Progenitor cell of endocrine pancreas (in vitro differentiated cells): ENCODE measurements around the gene NUDT16L1. TPM values are rescaled to one million over a fixed set of nuclear protein-coding genes. Genes with fewer than 3 reads are reported as not detected.

Source experiments
- DNase-seq: peaks from one replicate; pipeline ENCODE4 v3.0.0; 2021; ENCODE audit warnings: low spot score; ENCODE audit not compliant: unreplicated experiment
- H3K27ac Mint-ChIP-seq: 2 replicates; pipeline ENCODE4 v1.8.0; 2021; ENCODE audit warnings: mild to moderate bottlenecking, moderate library complexity, mixed read lengths
- H3K27me3 Mint-ChIP-seq: 2 replicates; pipeline ENCODE4 v1.8.0; 2021; ENCODE audit warnings: mixed read lengths
- H3K36me3 Mint-ChIP-seq: 2 replicates; pipeline ENCODE4 v1.8.0; 2022; ENCODE audit warnings: mixed read lengths; ENCODE audit not compliant: insufficient read depth
- H3K4me1 Mint-ChIP-seq: 2 replicates; pipeline ENCODE4 v1.8.0; 2021; ENCODE audit warnings: low read depth, mixed read lengths
- H3K4me3 Mint-ChIP-seq: 2 replicates; pipeline ENCODE4 v1.8.0; 2021; ENCODE audit warnings: low read depth, mild to moderate bottlenecking, moderate library complexity, mixed read lengths
- H3K9me3 Mint-ChIP-seq: 2 replicates; pipeline ENCODE4 v1.8.0; 2021; ENCODE audit warnings: low read depth, mixed read lengths
- CTCF ChIP-seq: fragments of 200-600 bp; sonication (generic); IDR thresholded peaks from one replicate; pipeline ENCODE4 v1.5.0; 2021; ENCODE audit warnings: antibody characterized with exemption, mild to moderate bottlenecking; ENCODE audit not compliant: unreplicated experiment
- total RNA-seq: library from RNA; stranded (reverse); gene quantifications from 2 replicates; pipeline ENCODE4 v1.2.1, GENCODE V29; 2021

The NUDT16L1 gene
- total RNA-seq, 1 donor from 2014 or later = 41.8 TPM

- H3K4me1 Mint-ChIP-seq = peaks cover 4% of the 10 kb centered on the region
- H3K27ac Mint-ChIP-seq = no peak overlapping the region
- TF ChIP-seq CTCF = no peak
- peaks cover 5% of the 10 kb centered on the region for H3K36me3 Mint-ChIP-seq
- no peak for DNase-seq
- no peak overlapping the region for H3K4me3 Mint-ChIP-seq
- H3K9me3 Mint-ChIP-seq = no peaks in the 10 kb centered on the region
- no peaks in the 10 kb centered on the region for H3K27me3 Mint-ChIP-seq
Observed at GRCh38 chr16:4666537-4667202, 26.7 kb upstream of the NUDT16L1 start.

GRCh38 chr16:4667203-4667963 is 26.0 kb upstream of the NUDT16L1 start:
- H3K36me3 Mint-ChIP-seq = peaks cover 7% of the 10 kb centered on the region
- peak overlapping the region; percentile 57 for H3K27ac Mint-ChIP-seq
- H3K27me3 Mint-ChIP-seq = no peaks in the 10 kb centered on the region
- no peak for TF ChIP-seq CTCF
- DNase-seq = no peak
- peaks cover 4% of the 10 kb centered on the region for H3K4me1 Mint-ChIP-seq
- no peak overlapping the region for H3K4me3 Mint-ChIP-seq
- H3K9me3 Mint-ChIP-seq = no peaks in the 10 kb centered on the region

- Mint-ChIP-seq H3K36me3 (peaks cover 7% of the 10 kb centered on the region), H3K27ac (no peak overlapping the region), H3K4me3 (no peak overlapping the region), H3K27me3 (no peaks in the 10 kb centered on the region), H3K4me1 (peaks cover 4% of the 10 kb centered on the region), H3K9me3 (no peaks in the 10 kb centered on the region)
- no peak for TF ChIP-seq CTCF
- DNase-seq = no peak
Observed at GRCh38 chr16:4668313-4668960, 24.9 kb upstream of the NUDT16L1 start.

GRCh38 chr16:4673387-4674046 is 19.8 kb upstream of the NUDT16L1 start:
- Mint-ChIP-seq H3K9me3 (no peaks in the 10 kb centered on the region), H3K27me3 (no peaks in the 10 kb centered on the region), H3K27ac (no peak overlapping the region), H3K4me3 (no peak overlapping the region), H3K36me3 (peaks cover 1% of the 10 kb centered on the region), H3K4me1 (no peaks in the 10 kb centered on the region)
- no peak for DNase-seq
- no peak for TF ChIP-seq CTCF

GRCh38 chr16:4674926-4675530 is 18.3 kb upstream of the NUDT16L1 start:
- Mint-ChIP-seq H3K9me3 (no peaks in the 10 kb centered on the region), H3K27ac (no peak overlapping the region), H3K4me3 (no peak overlapping the region), H3K36me3 (peaks cover 1% of the 10 kb centered on the region), H3K4me1 (no peaks in the 10 kb centered on the region), H3K27me3 (no peaks in the 10 kb centered on the region)
- no peak for DNase-seq
- no peak for TF ChIP-seq CTCF
